Activated T-cell treated with anti-CD3 and anti-CD28 coated beads, Interleukin-2, amount 50 U/mL, for 1 hour (primary cell): ENCODE data around the gene CRIP3.

Source experiments
- DNase-seq: peaks from one replicate; pipeline ENCODE4 v3.0.0-alpha.2; 2020

CRIP3 gene

GRCh38 chr6:43286980-43287716 is 21.5 kb downstream of the CRIP3 start:
- no peak for DNase-seq

DNA sequence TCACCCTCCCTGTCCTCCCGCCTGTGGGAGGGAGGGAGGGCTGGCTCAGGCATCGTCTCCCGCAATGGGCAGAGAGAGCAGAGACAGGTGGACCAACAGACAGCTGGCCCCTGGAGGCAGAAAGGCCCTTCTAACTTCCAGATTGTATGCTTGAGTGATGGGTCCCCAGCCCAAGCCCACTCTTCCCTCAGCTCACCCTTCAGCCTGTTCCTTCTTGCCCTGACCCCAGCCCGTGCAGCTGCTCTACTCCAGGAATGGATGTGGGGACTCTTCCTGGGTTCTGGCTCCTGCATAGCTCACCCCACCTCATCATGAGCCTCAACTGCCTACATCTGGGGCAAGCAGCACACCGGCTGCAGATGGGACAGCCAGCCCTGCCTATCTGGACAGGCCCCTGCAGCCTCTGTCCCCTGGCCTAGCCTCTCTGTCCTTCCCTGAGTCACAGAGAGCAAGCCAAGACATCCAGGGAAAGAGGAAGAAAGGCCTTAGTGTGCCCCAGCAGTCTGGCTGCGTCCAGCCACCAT is 22.1 kb downstream of the CRIP3 start:
- no peak for DNase-seq

- DNase-seq, result no peak
These were observed 22.8 kb downstream of the CRIP3 start for GRCh38 chr6:43285832-43286231.

GRCh38 chr6:43284991-43285781 is 23.4 kb downstream of the CRIP3 start:
- no peak for DNase-seq

GRCh38 chr6:43283905-43284304 is 24.7 kb downstream of the CRIP3 start:
- no peak for DNase-seq

- no peak for DNase-seq
These were observed 25.1 kb downstream of the CRIP3 start for GRCh38 chr6:43283514-43283901.

DNA sequence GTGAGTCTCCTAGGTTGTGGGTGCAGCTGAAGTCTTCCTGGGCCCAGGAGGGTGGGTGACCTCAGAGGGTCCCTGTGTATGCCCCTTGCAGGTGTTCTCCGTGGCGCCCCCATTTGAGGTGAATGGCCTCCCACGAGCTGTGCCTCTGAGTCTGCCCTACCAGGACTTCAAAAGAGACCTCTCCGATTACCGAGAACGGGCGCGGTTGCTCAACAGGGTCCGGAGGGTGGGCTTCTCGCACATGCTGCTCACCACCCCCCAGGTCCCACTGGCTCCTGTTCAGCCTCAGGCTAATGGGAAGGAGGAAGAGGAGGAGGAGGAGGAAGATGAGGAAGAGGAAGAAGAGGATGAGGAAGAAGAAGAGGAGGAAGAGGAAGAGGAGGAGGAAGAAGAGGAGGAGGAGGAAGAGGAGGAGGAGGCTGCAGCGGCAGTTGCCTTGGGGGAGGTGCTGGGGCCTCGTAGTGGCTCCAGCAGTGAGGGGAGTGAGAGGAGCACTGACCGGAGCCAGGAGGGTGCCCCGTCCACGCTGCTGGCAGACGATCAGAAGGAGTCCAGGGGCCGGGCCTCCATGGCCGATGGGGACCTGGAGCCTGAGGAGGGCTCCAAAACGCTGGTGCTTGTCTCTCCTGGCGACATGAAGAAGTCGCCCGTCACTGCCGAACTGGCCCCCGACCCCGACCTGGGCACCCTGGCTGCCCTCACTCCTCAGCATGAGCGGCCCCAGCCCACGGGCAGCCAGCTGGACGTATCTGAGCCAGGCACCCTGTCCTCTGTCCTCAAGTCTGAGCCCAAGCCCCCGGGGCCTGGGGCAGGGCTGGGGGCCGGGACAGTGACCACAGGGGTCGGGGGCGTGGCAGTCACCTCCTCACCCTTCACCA is 25.8 kb downstream of the CRIP3 start:
- DNase-seq, result no peak

- DNase-seq, result no peak
These were observed 26.6 kb downstream of the CRIP3 start for GRCh38 chr6:43282060-43282459.

DNA sequence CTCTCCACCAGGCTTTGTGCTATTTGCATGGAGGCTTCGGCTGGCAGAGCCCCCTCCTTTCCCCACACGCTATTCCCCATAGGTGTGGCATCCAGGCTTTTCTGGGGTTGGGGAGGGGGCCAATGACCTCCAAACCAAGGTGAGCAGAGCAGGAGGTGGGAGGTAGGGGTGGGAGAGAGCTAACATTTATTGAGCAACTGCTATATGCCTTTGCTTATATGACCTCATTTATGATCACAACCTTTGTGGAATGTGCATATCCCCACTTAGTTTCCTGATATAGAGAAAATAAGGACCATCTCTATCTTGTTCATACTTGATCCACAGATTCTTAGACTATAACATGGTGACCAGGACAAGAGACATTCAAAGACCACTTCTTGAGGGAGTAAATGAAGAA is 28.4 kb downstream of the CRIP3 start:
- no peak for DNase-seq

GRCh38 chr6:43278524-43279078 is 30.0 kb downstream of the CRIP3 start:
- no peak for DNase-seq

DNA sequence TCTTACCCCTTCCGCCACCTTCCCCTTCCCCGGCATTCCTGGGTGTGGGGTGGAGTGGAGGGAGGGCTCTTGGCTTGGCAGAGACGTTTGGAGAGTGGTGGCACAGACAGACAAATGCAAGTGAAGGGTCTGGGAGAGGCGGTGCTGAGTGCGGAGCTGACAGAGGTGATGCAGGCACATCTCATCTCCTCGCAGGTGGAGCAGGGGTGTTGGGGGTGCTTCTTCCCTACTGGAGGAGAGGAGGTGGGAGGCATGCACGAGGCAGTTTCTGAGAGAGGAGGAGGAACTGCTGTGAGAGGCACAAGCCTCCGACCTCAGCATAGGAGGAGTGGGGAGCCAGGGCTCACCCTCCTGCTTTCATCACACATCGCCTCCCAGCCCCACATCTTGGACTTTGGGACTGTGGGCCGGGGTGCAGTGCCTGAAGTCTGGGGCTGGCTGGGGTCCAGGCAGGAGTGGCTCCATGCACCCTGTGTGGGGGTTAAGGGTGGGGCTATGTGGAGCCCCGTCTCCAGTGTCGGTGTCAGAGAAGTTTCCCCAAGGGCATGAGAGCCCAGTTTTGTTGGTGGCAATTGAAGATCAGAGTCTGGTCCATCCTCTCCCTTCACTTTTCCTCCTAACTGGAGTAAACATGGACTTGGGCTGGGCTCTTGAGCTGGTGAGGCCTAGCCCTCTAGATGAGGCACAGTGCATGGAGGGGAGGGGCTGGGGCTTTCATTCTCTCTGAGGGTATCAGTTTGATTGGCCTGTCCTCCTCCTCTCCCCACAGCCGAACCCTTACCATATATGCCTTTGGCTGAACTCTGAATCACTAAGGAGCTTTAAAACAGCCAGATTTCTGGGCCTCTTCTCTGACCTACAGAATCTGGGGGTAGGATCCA is 30.7 kb downstream of the CRIP3 start:
- no peak for DNase-seq

DNA sequence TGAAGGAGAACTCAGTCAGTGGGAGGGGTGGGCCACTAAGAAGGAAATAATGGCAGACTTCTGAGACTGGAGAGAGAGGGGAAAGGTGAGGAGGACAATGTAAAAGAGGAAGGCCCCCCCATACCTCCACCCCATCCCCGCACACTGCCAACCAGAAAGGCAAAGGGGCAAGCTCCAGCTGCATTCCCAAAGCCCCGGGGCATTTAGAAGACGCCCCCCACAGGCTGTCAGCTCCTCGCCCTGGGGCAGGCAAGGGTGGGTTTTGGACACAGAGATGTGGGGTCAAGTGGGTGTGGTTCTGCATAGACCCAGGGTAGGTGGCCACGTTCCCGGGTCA is 31.4 kb downstream of the CRIP3 start:
- DNase-seq, result no peak

- no peak for DNase-seq
These were observed 31.9 kb downstream of the CRIP3 start for GRCh38 chr6:43276577-43277305.

DNA sequence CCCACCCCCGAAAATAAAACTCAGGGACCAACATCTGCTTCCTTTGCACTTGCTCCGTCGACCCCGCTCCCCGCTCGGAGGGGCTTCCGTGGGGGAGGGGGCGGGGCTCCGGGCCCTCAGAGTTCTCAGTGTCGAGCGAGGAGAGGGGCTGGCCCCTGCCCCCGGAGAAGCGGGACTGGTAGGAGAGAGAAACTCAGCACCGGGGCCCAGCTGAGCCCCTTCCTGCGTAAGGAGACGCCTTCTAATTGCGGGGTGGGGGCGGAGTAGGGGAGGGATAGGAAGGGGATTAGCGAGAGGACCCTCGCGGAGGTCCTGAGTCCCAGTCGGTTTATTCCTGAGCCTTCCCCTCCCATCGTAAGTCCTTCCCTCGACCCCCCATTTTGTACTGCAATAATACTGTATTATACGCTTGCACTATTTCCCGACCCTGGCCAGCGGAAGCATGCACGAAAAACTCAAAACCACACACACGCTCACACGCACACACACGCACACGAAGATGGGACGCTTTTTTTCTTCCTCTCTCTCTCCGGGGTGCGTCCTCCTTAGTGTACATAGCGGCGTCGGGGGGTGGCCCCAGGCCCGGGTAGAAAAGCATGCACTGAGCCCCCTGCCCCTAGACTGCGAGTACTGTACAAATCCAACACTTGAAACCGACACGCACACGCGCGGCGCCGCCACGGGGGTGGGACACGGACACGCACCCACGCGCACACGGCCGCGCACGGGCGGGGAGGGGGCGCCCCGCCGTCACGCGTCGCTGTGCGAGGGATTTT is 32.6 kb downstream of the CRIP3 start:
- DNase-seq, result peak; percentile 40

GRCh38 chr6:43274916-43275597 is 33.6 kb downstream of the CRIP3 start:
- peak; percentile 52 for DNase-seq

- DNase-seq, result no peak
These were observed 34.3 kb downstream of the CRIP3 start for GRCh38 chr6:43274127-43274915.

DNA sequence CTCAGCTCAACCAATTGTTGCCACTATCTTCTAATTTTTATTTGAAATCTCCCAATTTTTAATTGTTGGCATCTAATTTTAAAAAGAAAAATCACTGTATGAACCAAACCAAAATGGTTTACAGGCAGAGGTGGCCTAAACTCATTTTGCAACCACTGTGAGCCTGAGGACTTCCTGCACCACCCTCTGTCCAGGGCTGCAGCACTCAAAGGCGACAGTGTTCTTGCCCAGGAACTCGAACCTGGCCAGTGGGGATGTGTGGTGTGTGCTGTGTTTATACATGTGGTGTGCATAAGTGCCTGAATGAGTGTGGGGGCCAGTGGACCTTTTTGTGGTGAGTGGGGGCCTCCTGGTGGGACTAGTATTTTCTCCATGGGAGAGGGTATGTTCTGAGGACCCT is 34.9 kb downstream of the CRIP3 start:
- DNase-seq, result no peak

DNA sequence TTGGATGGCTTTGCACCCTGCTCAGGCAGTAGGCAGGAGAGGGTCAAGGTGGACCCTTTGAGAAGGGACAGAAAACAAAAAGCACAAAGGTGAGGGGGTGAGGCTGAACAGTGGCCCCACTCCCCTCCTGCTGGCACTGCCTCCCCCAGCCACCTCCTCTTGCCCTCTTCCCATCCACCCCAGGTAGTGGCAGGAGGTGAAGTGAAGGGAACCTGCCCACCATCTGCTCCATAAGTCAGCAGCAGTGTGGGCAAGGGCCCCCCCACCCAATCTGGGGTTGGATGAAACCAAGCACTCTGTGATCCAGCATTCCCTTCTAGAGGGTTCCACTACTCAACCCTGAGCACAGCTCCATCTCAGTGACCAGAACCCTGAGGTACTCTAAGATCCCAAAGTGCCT is 36.7 kb downstream of the CRIP3 start:
- DNase-seq, result no peak
